B cell (primary cell): Measurements from ENCODE around the gene UNC13C. TPM values are rescaled to one million over a fixed set of nuclear protein-coding genes. Genes with fewer than 3 reads are reported as not detected.

Experiments used
- ATAC-seq: fragments of 200-7000 bp; cut with Tn5 transposase; one replicate; pipeline ENCODE4 v1.10.0; 2021; ENCODE audit warnings: low read depth, mild to moderate bottlenecking, moderate number of reproducible peaks, moderate library complexity
- CTCF ChIA-PET: fragments of 350-600 bp; sonication (Branson Sonifier 250); formaldehyde crosslinking; loops from one replicate; lab custom pipeline; 2021; ENCODE audit warnings: antibody characterized with exemption, inconsistent platforms; lab: Charles Lee
- POLR2A ChIA-PET: fragments of 350-600 bp; sonication (Branson Sonifier 250); formaldehyde crosslinking; loops from one replicate; lab custom pipeline; 2021; ENCODE audit warnings: antibody characterized with exemption; lab: Charles Lee
- DNase-seq: peaks from one replicate; pipeline ENCODE4 v3.0.0; 2013
- H2AFZ ChIP-seq: 2 replicates; pipeline ENCODE4 v1.6.1; 2012; ENCODE audit warnings: mild to moderate bottlenecking, low read depth, low read length; ENCODE audit not compliant: insufficient read depth, poor library complexity, severe bottlenecking
- H3K27ac ChIP-seq, 2 donors: 1 replicate in 1 of 2; 2 replicates in 1 of 2; pipeline ENCODE4 v1.5.1; 2012 to 2013; ENCODE audit warnings: low read length in 2 of 2, mild to moderate bottlenecking in 2 of 2, moderate library complexity in 1 of 2
- H3K27me3 ChIP-seq, 4 experiments: fragments of 200-600 bp in 1 of 4; sonication (generic) in 1 of 4; replicated peaks in 1 of 4; 1 replicate in 2 of 4; 2 replicates in 2 of 4; pipeline versions ENCODE4 v1.6.1 to v1.7.0; 2013 to 2016; ENCODE audit warnings: low read length in 3 of 4, mild to moderate bottlenecking in 2 of 4, mixed read lengths in 1 of 4, moderate library complexity in 1 of 4; ENCODE audit not compliant: insufficient read depth in 4 of 4, control insufficient read depth in 3 of 4; ENCODE audit errors: control extremely low read depth in 1 of 4
- H3K36me3 ChIP-seq, 2 experiments: replicated peaks in 1 of 2; 1 replicate in 1 of 2; 2 replicates in 1 of 2; pipeline versions ENCODE4 v1.6.1 to v1.7.1; 2013; ENCODE audit warnings: low read length in 1 of 2; ENCODE audit not compliant: insufficient read depth in 2 of 2, control insufficient read depth in 1 of 2; ENCODE audit errors: control extremely low read depth in 1 of 2, extremely low read depth in 1 of 2
- H3K4me1 ChIP-seq, 2 donors: fragments of 200-600 bp in 1 of 2; sonication (generic) in 1 of 2; 1 replicate in 1 of 2; 2 replicates in 1 of 2; pipeline versions ENCODE4 v1.5.1 to v1.6.1; 2013 to 2017; ENCODE audit warnings: low read length in 2 of 2; ENCODE audit not compliant: control insufficient read depth in 2 of 2, insufficient read depth in 2 of 2
- H3K4me2 ChIP-seq: replicated peaks from 2 replicates; pipeline ENCODE3; 2012; ENCODE audit warnings: mild to moderate bottlenecking, low read depth, low read length; ENCODE audit not compliant: poor library complexity, severe bottlenecking
- H3K4me3 ChIP-seq, 5 experiments: fragments of 200-600 bp in 1 of 5; sonication (generic) in 1 of 5; 1 replicate in 3 of 5; 2 replicates in 2 of 5; pipeline versions ENCODE4 v1.5.1 to v1.7.0; 2011 to 2016; ENCODE audit warnings: low read length in 4 of 5, mild to moderate bottlenecking in 4 of 5, low read depth in 2 of 5, control low read depth in 1 of 5, moderate library complexity in 1 of 5; ENCODE audit not compliant: insufficient read depth in 1 of 5; ENCODE audit errors: control extremely low read depth in 1 of 5, extremely low read depth in 1 of 5
- H3K79me2 ChIP-seq: fragments of 200-600 bp; sonication (generic); one replicate; pipeline ENCODE4 v1.6.0; 2016; ENCODE audit warnings: low read length; ENCODE audit not compliant: control insufficient read depth, insufficient read depth
- H3K9ac ChIP-seq: fragments of 200-600 bp; sonication (generic); 2 replicates; pipeline ENCODE4 v1.6.1; 2017; ENCODE audit warnings: mild to moderate bottlenecking, low read length, moderate library complexity
- H3K9me3 ChIP-seq, 3 donors: one replicate each; pipeline versions ENCODE4 v1.6.1 to v1.7.1; 2013; ENCODE audit warnings: low read length in 2 of 3; ENCODE audit not compliant: control insufficient read depth in 2 of 3, insufficient read depth in 1 of 3; ENCODE audit errors: control extremely low read depth in 1 of 3
- H4K20me1 ChIP-seq: 2 replicates; pipeline ENCODE4 v1.6.0; 2012; ENCODE audit warnings: mild to moderate bottlenecking, low read length; ENCODE audit not compliant: insufficient read depth, control insufficient read depth, poor library complexity, severe bottlenecking
- H3K27ac Mint-ChIP-seq: one replicate; pipeline ENCODE4 v1.8.0; 2021; ENCODE audit warnings: mixed read lengths
- H3K27me3 Mint-ChIP-seq: one replicate; pipeline ENCODE4 v1.8.0; 2021; ENCODE audit warnings: mixed read lengths
- H3K4me1 Mint-ChIP-seq: one replicate; pipeline ENCODE4 v1.8.0; 2021; ENCODE audit warnings: mixed read lengths
- H3K4me3 Mint-ChIP-seq: one replicate; pipeline ENCODE4 v1.8.0; 2021; ENCODE audit warnings: mixed read lengths
- H3K9me3 Mint-ChIP-seq: one replicate; pipeline ENCODE4 v1.8.0; 2022; ENCODE audit warnings: mixed read lengths; ENCODE audit not compliant: insufficient read depth
- EZH2 ChIP-seq: IDR thresholded peaks from 2 replicates; pipeline ENCODE4 v1.6.1; 2012; ENCODE audit warnings: borderline replicate concordance, low read depth, mild to moderate bottlenecking, moderate library complexity, low read length; ENCODE audit not compliant: insufficient read depth, poor library complexity, severe bottlenecking
- WGBS: methylation state at CpG from one replicate; pipeline ENCODE4 v1.1.5; 2013; ENCODE audit warnings: missing lambda C conversion rate; ENCODE audit not compliant: insufficient coverage; 5-methylcytosine and 5-hydroxymethylcytosine counted together
- intact Hi-C: fragments of 100-400 bp; cut with micrococcal nuclease; formaldehyde crosslinking; loops from one replicate; pipeline ENCODE4 v1.10.0; 2022
- polyA plus RNA-seq: library from polyadenylated mRNA; depleted of rRNA; stranded (reverse); fragments of >200 nt; gene quantifications from 2 replicates; pipeline ENCODE4 v1.2.3, GENCODE V29; 2012
- total RNA-seq, 2 donors: library from RNA; stranded (reverse); fragments of 120-200 nt in 1 of 2; gene quantifications; 1 replicate in 1 of 2; 2 replicates in 1 of 2; pipeline versions ENCODE4 v1.2.3 to v1.2.4, GENCODE V29; 2013 to 2022
- TF ChIP-seq, protein P1 (sequence below): fragments of 200-600 bp; IDR thresholded peaks from one replicate; pipeline ENCODE4 v1.8.0; 2022; ENCODE audit warnings: antibody characterized with exemption, mild to moderate bottlenecking

Gene UNC13C
- total and polyA plus RNA-seq, 2 donors (not counting 1 experiment from before 2014, with no cell fraction given) = not detected

DNA sequence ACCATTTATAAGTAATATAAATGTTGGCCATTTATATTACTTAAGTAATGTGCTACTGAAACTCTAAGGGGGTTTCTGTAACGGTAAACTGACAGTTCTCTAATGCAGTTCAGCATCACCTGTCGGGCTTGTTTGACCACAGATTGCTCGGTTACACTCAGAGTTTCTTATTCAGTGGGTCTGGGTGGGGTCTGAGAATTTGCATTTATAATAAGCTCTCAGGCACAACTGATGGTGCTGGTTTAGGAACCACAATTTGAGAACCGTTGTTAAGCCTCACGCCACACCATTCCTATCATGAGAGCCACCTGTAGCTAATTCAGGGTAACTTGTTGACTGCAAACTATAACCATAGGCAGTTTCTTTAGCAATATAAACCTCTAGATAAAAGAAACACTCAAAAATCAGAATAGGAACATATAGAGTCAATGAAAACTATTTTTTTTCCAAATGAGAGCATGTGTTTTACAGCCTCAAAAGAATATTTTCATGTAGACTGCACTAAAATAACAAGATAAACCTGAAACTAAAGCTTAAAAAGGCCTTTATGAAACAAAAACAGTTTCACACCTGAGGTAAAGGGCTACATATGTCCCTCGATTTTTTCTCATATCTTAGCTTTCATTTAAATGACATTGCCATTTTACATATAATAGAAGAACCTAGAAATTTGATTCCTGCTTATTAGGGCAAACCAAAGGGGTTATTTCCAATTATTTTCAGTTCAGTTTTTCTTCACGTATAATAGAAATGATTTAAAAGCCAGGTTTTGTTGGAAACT is 604.8 kb downstream of the UNC13C start:
- CTCF ChIA-PET = no interaction called here
- no peak overlapping the region for H3K27ac ChIP-seq
- H2AFZ ChIP-seq = no peak overlapping the region
- no peaks in the 10 kb centered on the region for H3K36me3 ChIP-seq
- no peaks in the 10 kb centered on the region for H3K79me2 ChIP-seq
- H3K4me3 Mint-ChIP-seq = no peak overlapping the region
- no peak overlapping the region for H3K4me2 ChIP-seq
- H3K27me3 Mint-ChIP-seq = no peaks in the 10 kb centered on the region
- TF ChIP-seq EZH2 = no peak
- TF ChIP-seq, protein P1, sequence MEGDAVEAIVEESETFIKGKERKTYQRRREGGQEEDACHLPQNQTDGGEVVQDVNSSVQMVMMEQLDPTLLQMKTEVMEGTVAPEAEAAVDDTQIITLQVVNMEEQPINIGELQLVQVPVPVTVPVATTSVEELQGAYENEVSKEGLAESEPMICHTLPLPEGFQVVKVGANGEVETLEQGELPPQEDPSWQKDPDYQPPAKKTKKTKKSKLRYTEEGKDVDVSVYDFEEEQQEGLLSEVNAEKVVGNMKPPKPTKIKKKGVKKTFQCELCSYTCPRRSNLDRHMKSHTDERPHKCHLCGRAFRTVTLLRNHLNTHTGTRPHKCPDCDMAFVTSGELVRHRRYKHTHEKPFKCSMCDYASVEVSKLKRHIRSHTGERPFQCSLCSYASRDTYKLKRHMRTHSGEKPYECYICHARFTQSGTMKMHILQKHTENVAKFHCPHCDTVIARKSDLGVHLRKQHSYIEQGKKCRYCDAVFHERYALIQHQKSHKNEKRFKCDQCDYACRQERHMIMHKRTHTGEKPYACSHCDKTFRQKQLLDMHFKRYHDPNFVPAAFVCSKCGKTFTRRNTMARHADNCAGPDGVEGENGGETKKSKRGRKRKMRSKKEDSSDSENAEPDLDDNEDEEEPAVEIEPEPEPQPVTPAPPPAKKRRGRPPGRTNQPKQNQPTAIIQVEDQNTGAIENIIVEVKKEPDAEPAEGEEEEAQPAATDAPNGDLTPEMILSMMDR = no peak
- no peak for ATAC-seq
- POLR2A ChIA-PET = no interaction called here
- no peaks in the 10 kb centered on the region for H3K9me3 Mint-ChIP-seq
- H3K9me3 ChIP-seq = no peaks in the 10 kb centered on the region
- no peaks in the 10 kb centered on the region for H3K4me1 ChIP-seq
- H3K4me1 Mint-ChIP-seq = no peaks in the 10 kb centered on the region
- no peaks in the 10 kb centered on the region for H3K27me3 ChIP-seq
- WGBS = 85% methylated on average over 2 of the region's 7 CpGs
- H4K20me1 ChIP-seq = no peaks in the 10 kb centered on the region
- no peak for DNase-seq
- H3K27ac Mint-ChIP-seq = no peak overlapping the region
- H3K9ac ChIP-seq = no peak overlapping the region
- H3K4me3 ChIP-seq = no peak overlapping the region
- intact Hi-C loops = no loop called here

DNA sequence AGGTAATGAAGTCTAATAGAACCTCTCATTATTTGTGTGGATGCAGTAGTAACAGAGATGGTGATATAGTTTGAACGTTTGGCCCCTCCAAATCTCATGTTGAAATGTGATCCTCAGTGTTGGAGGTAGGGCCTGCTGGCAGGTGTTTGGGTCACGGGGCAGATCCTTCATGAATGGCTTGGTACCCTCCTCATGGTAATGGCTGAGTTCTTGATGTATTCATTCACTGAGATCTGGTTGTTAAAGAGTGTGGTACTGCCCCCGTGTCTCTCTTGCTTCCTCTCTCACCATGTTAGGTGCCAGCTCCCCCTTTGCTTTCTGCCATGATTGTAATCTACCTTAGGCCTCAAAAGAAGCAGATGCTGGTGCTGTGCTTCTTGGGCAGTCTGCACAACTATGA is 606.8 kb downstream of the UNC13C start:
- H3K4me3 Mint-ChIP-seq = no peak overlapping the region
- Histone ChIP-seq H3K4me1 (no peaks in the 10 kb centered on the region), H3K27ac (no peak overlapping the region), H2AFZ (no peak overlapping the region), H3K9ac (no peak overlapping the region), H3K36me3 (no peaks in the 10 kb centered on the region), H3K79me2 (no peaks in the 10 kb centered on the region), H3K9me3 (no peaks in the 10 kb centered on the region), H3K4me2 (no peak overlapping the region), H3K4me3 (no peak overlapping the region), H3K27me3 (no peaks in the 10 kb centered on the region), H4K20me1 (no peaks in the 10 kb centered on the region)
- no peak for DNase-seq
- POLR2A ChIA-PET = no interaction called here
- TF ChIP-seq, protein P1 = no peak
- no peak for TF ChIP-seq EZH2
- CTCF ChIA-PET = no interaction called here
- no peaks in the 10 kb centered on the region for H3K4me1 Mint-ChIP-seq
- H3K27ac Mint-ChIP-seq = no peak overlapping the region
- 89% methylated on average over 1 of the region's 3 CpGs for WGBS
- H3K9me3 Mint-ChIP-seq = peaks cover 2% of the 10 kb centered on the region
- ATAC-seq = no peak
- intact Hi-C loops = no loop called here
- H3K27me3 Mint-ChIP-seq = no peaks in the 10 kb centered on the region
